Activated CD4-positive, alpha-beta T cell treated with anti-CD3 and anti-CD28 coated beads for 24 hours (primary cell): Measurements from ENCODE around the gene EXPH5.
"Not testable (repeated sequence)": the region's sequence is repeated elsewhere in the genome, so short reads cannot be mapped to it uniquely, and the experiment has no call there.

ENCODE experiments used
- DNase-seq, 2 donors: peaks; one replicate each; pipeline ENCODE4 v3.0.0-alpha.2; 2020; ENCODE audit warnings: low read depth in 2 of 2

Gene EXPH5

GRCh38 chr11:108606070-108606469, 12.5 kb upstream of the EXPH5 start:
- no peak for DNase-seq

- DNase-seq = not testable (repeated sequence)
Observed at GRCh38 chr11:108602818-108603217, 9.2 kb upstream of the EXPH5 start.

GRCh38 chr11:108601150-108601549, 7.6 kb upstream of the EXPH5 start:
- no peak for DNase-seq

GRCh38 chr11:108599978-108600377, 6.4 kb upstream of the EXPH5 start:
- no peak for DNase-seq

DNA sequence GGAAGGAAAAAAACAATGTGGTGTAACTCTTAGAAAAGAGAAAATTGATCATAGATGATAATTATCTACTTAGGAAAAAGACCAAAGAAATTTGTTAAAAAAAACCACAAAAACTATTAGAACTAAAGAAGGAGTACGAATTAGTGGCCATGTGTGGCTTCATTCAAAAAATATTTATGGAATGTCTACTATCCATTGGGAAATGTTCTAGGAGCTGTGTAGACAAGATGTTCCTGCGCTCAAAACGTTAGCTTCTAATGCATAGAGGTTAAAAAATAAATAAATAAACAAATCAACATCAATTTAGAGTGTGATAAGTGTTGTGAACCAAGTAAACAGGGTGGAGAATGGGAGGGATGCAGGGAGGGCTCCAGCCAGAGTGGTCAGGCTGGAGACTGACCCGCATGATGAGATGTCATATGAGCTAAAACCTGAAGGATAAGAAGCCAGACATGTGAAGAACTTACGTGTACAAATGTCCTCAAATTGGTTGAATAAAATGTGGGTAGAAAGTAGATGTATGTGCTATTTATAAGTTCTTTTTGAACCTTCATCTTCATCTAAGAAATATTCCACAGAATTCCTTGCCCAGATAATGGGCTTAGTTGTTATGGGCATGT, 4.3 kb upstream of the EXPH5 start:
- no peak for DNase-seq

- no peak for DNase-seq
Observed at GRCh38 chr11:108596701-108597100, 3.1 kb upstream of the EXPH5 start.

DNA sequence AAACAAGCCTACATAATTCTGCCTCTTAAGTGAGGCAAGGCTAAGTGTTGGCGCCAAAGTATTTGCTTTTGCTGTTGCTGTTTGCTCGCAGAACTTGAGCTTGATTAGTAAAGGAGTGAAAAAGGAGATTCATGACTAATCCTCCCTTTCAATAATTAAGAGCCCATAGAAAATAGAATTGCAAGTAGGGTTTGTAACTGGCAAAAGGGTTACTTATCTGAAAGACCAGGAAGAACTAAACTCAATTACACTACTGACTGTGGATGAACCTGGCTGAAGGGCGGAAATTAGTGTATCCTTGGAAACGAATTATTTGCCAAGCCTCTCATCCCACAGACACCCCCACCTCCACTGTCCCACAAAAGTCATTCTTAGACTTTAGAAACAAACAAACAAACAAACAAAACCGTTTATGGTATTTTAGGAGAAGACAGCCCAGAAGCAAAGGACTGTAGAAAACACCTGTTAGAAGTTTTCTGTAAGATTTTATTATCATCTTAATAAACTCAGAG, 411 bp upstream of the EXPH5 start:
- DNase-seq = no peak

DNA sequence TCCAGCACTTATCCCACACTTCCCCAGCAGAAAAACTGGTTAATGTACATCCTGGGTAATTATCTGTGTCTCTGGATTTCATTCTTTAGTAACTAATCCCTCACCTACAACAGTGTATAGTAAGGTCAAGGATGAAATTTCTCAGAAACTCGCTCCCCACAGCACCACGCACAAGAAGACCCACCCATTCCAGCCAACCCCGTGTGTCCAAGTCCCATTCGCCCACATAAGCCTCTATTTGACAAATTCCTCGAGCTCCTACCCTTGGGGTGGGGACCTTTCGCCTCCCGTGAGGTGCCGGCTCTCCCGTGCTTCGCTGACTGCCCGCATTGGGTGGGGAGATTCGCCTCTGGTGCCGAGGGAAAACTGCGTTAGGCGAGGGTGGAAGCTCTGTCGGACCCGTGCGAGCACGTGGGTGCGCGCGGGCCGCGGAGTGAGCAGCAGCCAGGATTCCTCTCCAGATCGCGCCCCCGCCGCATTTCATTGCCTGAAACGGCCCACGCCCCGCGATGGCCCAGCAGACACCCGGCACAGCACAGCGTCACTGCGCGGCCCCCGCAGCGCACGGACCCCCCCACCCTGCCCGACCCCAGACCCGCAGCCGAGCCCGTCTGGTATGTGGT, 866 bp downstream of the EXPH5 start:
- DNase-seq = peak; percentile 18 to 21

GRCh38 chr11:108591893-108592292, 1.7 kb downstream of the EXPH5 start:
- no peak for DNase-seq

DNA sequence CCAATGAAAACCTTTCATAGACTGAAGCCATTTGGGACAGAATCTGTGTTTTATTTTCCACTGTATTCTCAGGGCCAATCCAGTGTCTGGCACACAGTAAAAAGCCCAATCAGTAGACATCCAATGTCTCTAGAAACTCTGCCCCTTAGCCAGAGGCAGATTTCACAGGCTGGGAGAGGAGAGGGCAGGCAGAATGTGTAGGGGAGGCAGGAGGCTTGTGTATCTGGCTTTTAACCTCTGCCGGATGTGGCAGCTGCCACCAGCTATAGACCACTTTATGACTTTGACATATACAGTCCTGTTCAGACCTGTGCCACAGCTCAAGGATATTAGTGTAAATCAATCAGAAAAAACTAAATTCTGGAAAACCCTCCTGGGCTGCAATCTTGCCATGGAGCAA, 4.4 kb downstream of the EXPH5 start:
- no peak for DNase-seq

DNA sequence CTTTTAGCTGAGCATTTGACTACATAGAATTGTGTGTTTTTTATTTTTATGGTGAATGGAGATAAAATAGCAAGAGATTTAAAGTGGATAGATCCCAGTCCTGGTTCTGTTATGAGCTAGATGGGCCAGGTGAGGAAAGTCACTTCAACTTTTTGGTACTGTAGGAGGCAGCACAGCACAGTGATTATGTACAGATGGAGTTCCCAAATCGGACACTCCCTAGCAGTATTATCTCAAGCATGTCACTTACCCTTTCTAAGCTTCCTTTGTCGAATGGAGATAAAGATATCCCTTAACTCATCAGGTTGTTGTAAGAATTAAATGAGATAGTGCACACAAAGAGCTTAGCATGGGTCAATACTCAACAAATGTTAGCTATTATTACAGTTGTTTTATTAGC, 5.3 kb downstream of the EXPH5 start:
- no peak for DNase-seq

DNA sequence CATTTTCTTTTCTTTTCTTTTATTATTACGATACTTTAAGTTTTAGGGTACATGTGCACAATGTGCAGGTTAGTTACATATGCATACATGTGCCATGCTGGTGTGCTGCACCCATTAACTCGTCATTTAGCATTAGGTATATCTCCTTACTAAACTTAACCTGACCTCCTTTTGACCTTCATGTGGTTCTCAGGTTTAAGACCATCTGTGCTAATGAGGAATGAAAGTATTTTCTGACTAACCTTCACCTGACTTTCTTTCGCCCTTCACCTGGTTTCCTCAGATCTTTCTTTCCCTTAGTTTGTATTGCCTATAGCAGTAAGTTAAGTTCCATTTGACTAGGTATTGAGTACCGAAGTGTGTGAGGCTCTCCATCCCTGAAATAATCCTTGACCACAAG, 6.5 kb downstream of the EXPH5 start:
- DNase-seq = no peak

DNA sequence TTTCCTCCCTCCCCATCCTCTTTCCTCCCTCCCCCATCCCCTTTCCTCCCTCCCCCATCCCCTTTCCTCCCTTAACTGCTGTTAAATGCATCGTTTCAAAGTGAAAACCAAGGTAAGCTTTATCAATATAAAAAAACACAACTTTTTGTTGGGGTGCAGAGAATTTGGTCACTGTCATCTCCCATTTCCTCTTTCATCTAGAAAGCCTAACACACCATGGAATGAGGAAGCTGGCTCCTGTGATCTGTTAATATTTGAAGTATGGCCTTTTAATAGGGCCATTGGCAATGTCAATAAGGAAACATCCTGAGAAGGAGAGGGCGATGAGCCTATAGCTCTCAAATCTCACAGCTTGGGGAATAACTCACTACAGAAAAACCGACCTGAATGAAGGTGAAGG, 7.0 kb downstream of the EXPH5 start:
- DNase-seq = no peak

- not testable (repeated sequence) for DNase-seq
Observed at GRCh38 chr11:108586185-108586584, 7.4 kb downstream of the EXPH5 start.

DNA sequence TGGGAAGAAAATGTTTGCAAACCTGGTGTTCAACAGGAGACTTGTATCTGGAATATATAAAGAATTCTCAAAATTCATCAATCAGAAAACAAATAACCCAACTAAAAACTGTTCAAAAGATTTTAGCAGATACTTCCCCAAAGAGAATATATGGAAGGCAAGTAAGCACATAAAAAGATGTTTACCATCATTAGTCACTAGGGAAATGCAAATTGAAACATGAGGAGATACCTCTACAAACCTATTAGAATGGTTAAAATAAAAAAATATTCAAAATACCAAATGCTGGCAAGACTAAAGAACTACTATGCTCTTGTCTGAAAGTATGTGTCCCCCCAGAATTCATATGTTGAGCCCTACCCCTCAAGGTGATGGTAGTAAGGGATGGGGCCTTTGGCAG, 8.6 kb downstream of the EXPH5 start:
- no peak for DNase-seq

DNA sequence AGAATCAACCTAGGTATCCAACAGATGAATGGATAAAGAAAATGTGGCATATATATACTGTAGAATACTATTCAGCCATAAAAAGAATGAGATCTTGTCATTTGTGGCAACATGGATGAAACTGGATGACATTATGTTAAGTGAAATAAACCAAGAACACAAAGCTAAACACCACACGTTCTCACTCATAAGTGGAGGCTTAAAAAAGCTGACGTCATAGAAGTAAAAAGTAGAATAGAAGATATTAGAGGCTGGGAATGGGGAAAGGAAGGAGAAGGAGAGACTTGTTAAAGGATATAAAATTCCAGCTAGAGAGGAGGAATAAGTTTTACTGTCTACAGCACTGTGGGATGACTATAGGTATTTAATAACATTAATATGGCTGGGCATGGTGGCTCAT, 12.9 kb downstream of the EXPH5 start:
- DNase-seq = no peak

GRCh38 chr11:108580043-108580442, 13.5 kb downstream of the EXPH5 start:
- DNase-seq = no peak

GRCh38 chr11:108576523-108576922, 17.0 kb downstream of the EXPH5 start:
- no peak for DNase-seq

- DNase-seq = no peak
Observed at GRCh38 chr11:108574675-108575074, 18.9 kb downstream of the EXPH5 start.

- DNase-seq = no peak
Observed at GRCh38 chr11:108571001-108571400, 22.6 kb downstream of the EXPH5 start.

GRCh38 chr11:108569896-108570295, 23.7 kb downstream of the EXPH5 start:
- no peak for DNase-seq

DNA sequence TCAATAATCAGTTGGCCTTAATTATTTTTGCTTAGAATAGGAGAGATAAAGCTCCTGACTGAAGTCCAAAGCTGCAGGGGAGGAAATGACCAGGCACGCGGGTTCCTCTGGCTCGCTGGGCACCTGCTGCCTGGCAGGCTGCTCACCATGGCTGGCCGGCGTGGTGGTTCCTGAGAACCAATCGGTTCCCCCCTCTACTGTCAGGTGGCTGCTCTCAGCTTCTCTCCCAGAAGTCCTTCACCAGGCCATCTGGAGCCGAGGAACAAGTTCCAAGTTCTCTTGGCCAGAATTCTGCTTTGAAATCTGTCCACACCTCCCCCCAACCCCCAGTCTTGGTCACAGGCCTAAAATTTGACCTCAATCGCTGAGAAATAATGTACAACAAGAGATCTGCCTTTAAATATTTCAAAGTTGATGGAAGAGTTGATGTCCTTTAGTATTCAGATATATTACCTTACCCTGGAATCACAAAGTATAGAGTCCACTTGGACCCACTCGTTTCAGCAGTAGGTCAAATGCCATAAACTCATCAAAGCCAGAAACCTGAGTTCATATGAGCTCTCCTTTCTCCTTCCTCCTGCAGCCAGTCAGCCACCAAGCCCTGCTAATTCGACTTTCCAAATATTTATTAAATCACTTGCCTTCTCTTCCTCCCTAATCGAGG, 25.2 kb downstream of the EXPH5 start:
- DNase-seq = no peak

DNA sequence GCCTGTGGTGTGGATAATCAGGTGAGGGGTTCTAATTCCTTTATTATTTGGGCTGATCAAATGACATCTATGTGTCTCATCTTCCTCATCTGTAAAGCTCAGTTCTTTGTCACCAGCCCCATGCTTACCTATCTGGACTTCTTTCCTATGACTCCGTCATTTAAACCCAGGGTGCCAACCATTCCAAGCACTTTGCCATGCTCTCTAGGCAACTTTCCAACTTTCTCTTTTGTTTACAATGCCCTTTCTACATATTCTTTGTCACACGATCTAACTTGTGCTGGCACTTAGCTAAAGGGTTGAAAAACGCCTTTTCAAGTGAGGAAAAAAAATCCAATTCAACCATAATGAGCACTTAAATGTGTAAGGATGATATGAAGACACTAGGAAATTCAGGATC, 27.9 kb downstream of the EXPH5 start:
- no peak for DNase-seq
